Lung (tissue), 12 donors: ENCODE results near the gene OR5AN1. TPM values are rescaled to one million over a fixed set of nuclear protein-coding genes. Genes with fewer than 3 reads are reported as not detected.

ENCODE experiments used
- ATAC-seq: fragments of 200-7000 bp; cut with Tn5 transposase; one replicate; pipeline ENCODE4 v1.9.1; 2020; ENCODE audit warnings: moderate number of reproducible peaks; ENCODE audit not compliant: insufficient read depth, low FRiP score
- DNase-seq, 3 donors: peaks; one replicate each; pipeline ENCODE4 v3.0.0-alpha.2; 2013 to 2017
- H3K27ac ChIP-seq, 2 donors: one replicate each; pipeline ENCODE4 v1.5.1; 2013; ENCODE audit warnings: mild to moderate bottlenecking in 2 of 2, moderate library complexity in 2 of 2, control low read depth in 1 of 2, inconsistent platforms in 1 of 2, low read depth in 1 of 2, low read length in 1 of 2
- H3K27me3 ChIP-seq, 3 donors: one replicate each; pipeline ENCODE4 v1.5.1; 2013; ENCODE audit warnings: low read length in 2 of 3; ENCODE audit not compliant: control insufficient read depth in 3 of 3, insufficient read depth in 3 of 3
- H3K36me3 ChIP-seq, 4 donors: one replicate each; pipeline ENCODE4 v1.5.1; 2013; ENCODE audit warnings: low read length in 4 of 4, mild to moderate bottlenecking in 1 of 4, moderate library complexity in 1 of 4; ENCODE audit not compliant: control insufficient read depth in 4 of 4, insufficient read depth in 4 of 4
- H3K4me1 ChIP-seq, 5 donors: one replicate each; pipeline ENCODE4 v1.5.1; 2013; ENCODE audit warnings: low read length in 5 of 5, mild to moderate bottlenecking in 2 of 5, moderate library complexity in 1 of 5; ENCODE audit not compliant: control insufficient read depth in 5 of 5, insufficient read depth in 5 of 5
- H3K4me3 ChIP-seq: one replicate; pipeline ENCODE4 v1.5.1; 2013; ENCODE audit warnings: mild to moderate bottlenecking, control low read depth, moderate library complexity
- H3K9ac ChIP-seq, 2 donors: one replicate each; pipeline ENCODE4 v1.5.1; 2013; ENCODE audit warnings: low read length in 2 of 2, control low read depth in 1 of 2; ENCODE audit not compliant: insufficient read depth in 1 of 2
- H3K9me3 ChIP-seq, 4 donors: one replicate each; pipeline ENCODE4 v1.5.1; 2013; ENCODE audit warnings: low read length in 3 of 4, mild to moderate bottlenecking in 1 of 4, moderate library complexity in 1 of 4; ENCODE audit not compliant: control insufficient read depth in 4 of 4, insufficient read depth in 3 of 4
- CTCF ChIP-seq: IDR thresholded peaks from 2 replicates; pipeline ENCODE4 v1.5.1; 2012; ENCODE audit warnings: mild to moderate bottlenecking; ENCODE audit errors: control extremely low read depth, extremely low read depth
- WGBS, 2 donors: extraction: QIAGEN DNeasy Blood & Tissue Kit; methylation state at CpG; one replicate each; pipeline ENCODE4 v1.1.7; 2013; 5-methylcytosine and 5-hydroxymethylcytosine counted together
- polyA plus RNA-seq, 2 donors: library from polyadenylated mRNA; stranded (reverse); fragments of 200-250 nt; gene quantifications; one replicate each; pipeline ENCODE4 v1.2.1, GENCODE V29; 2013
- total RNA-seq, 2 donors: library from RNA; depleted of rRNA in 1 of 2; stranded (reverse); fragments of >200 nt in 1 of 2; gene quantifications; one replicate each; pipeline ENCODE4 v1.2.1, GENCODE V29; 2014 to 2021
- donor health status: control.
- donor health status: control.
- donor health status: Bipolar disorder and iron deficiency.
- donor health status: healthy.
- donor health status: DM: yes; HTN: yes; CAD: no.

The OR5AN1 gene
- total and polyA plus RNA-seq, 4 donors = 0.03 TPM; not detected in 3

GRCh38 chr11:59401262-59401552, 42.5 kb downstream of the OR5AN1 start:
- 63 to 79% methylated on average over 2 of the region's 2 CpGs for WGBS, 2 donors

GRCh38 chr11:59403546-59403945, 44.9 kb downstream of the OR5AN1 start:
- Histone ChIP-seq H3K9ac (no peak overlapping the region), H3K9me3 (peaks cover 0 to 3% (median under 1%) of the 10 kb centered on the region in 4 donors), H3K27me3 (no peaks in the 10 kb centered on the region), H3K4me1 (no peaks in the 10 kb centered on the region), H3K4me3 (no peak overlapping the region), H3K27ac (no peak overlapping the region), H3K36me3 (no peaks in the 10 kb centered on the region)
- no peak for ATAC-seq
- DNase-seq = no peak
- no peak for TF ChIP-seq CTCF

More at GRCh38 chr11:59401262-59401552, 42.5 kb downstream of the OR5AN1 start:
- ATAC-seq = no peak
- no peaks in the 10 kb centered on the region for H3K4me1 ChIP-seq
- DNase-seq = no peak
- peaks cover 0 to 3% (median under 1%) of the 10 kb centered on the region in 4 donors for H3K9me3 ChIP-seq
- H3K36me3 ChIP-seq = no peaks in the 10 kb centered on the region
- TF ChIP-seq CTCF = no peak
- no peak overlapping the region for H3K4me3 ChIP-seq
- no peak overlapping the region for H3K27ac ChIP-seq
- H3K9ac ChIP-seq = no peak overlapping the region
- H3K27me3 ChIP-seq = no peaks in the 10 kb centered on the region

GRCh38 chr11:59413646-59414045, 55.0 kb downstream of the OR5AN1 start:
- TF ChIP-seq CTCF = no peak
- H3K36me3 ChIP-seq = no peaks in the 10 kb centered on the region
- H3K4me1 ChIP-seq = no peaks in the 10 kb centered on the region
- no peak overlapping the region for H3K27ac ChIP-seq
- DNase-seq (no peak), ATAC-seq (no peak)
- 27 to 55% methylated on average over 2 of the region's 2 CpGs for WGBS, 2 donors
- no peaks in the 10 kb centered on the region for H3K27me3 ChIP-seq
- H3K4me3 ChIP-seq = no peak overlapping the region
- peaks cover 0 to 7% (median 1%) of the 10 kb centered on the region in 4 donors for H3K9me3 ChIP-seq
- no peak overlapping the region for H3K9ac ChIP-seq

- no peak for DNase-seq
- 90 to 96% methylated on average over 1 of the region's 1 CpG for WGBS, 2 donors
- no peak overlapping the region for H3K9ac ChIP-seq
- no peaks in the 10 kb centered on the region for H3K4me1 ChIP-seq
- no peak overlapping the region for H3K4me3 ChIP-seq
- peaks cover 0 to 2% (median under 1%) of the 10 kb centered on the region in 4 donors for H3K9me3 ChIP-seq
- no peak overlapping the region for H3K27ac ChIP-seq
- no peak for TF ChIP-seq CTCF
- no peak for ATAC-seq
- no peaks in the 10 kb centered on the region for H3K27me3 ChIP-seq
- no peaks in the 10 kb centered on the region for H3K36me3 ChIP-seq
Measured at GRCh38 chr11:59415111-59415510, 56.4 kb downstream of the OR5AN1 start.
